Measurements from ENCODE around the gene TRIM31. TPM values are rescaled to one million over a fixed set of nuclear protein-coding genes. Genes with fewer than 3 reads are reported as not detected.

Gene TRIM31
- total RNA-seq, 1 donor from 2014 or later: not detected

DNA sequence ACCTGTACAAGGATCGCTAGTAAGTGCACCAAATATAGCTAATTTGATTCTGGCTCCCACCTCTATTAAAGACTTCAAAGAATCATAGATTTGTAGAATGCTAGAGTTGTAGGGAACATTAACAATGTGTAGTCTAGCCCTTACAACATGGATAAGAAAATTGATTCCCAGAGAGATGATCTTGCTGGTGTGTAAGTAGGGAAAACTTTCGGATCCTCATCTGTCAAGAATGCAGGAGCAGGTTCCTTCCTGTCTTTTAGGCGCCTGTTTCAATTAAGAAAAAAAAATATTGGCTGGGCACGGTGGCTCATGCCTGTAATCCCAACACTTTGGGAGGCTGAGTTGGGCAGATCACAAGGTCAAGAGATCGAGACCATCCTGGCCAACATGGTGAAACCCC, 25.0 kb downstream of the TRIM31 start:
- Histone ChIP-seq H3K4me1 (ENCODE audit: control insufficient read depth in 3 of 3, insufficient read depth in 3 of 3, low read length in 3 of 3) (no peaks in the 10 kb centered on the region), H3K9ac (ENCODE audit: low read depth in 1 of 3, low read length in 3 of 3) (no peak overlapping the region), H3K36me3 (ENCODE audit: control insufficient read depth in 3 of 3, insufficient read depth in 3 of 3, low read length in 3 of 3) (no peaks in the 10 kb centered on the region), H3K4me3 (ENCODE audit: low read length in 3 of 3) (no peak overlapping the region), H3K27me3 (ENCODE audit: control insufficient read depth in 3 of 3, insufficient read depth in 3 of 3, low read length in 3 of 3) (peaks cover 13 to 30% (median 28%) of the 10 kb centered on the region in 3 donors), H3K9me3 (ENCODE audit: control insufficient read depth in 3 of 3, low read length in 3 of 3) (no peaks in the 10 kb centered on the region), H3K27ac (ENCODE audit: low read depth, low read length) (no peak overlapping the region)

DNA sequence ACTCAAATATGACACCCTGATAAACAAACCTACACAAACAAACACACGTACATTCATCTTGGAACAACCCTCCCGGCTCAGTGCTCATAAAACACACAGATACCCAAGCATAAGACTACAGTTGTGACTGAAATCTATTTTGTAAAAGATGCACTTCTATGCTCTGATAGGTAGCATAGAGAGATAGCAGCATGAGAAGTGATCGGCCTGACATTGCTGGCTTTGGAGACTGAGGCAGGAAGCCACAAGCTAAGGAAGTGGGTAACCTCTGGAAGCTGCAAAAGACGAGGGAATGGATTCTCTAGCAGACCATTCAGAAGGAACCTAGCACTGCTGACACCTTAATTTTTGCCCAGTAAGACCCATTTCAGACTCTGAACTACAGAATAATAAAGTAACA, 35.7 kb downstream of the TRIM31 start:
- Histone ChIP-seq H3K4me1 (ENCODE audit: control insufficient read depth in 3 of 3, insufficient read depth in 3 of 3, low read length in 3 of 3) (peaks cover 8 to 15% (median 14%) of the 10 kb centered on the region in 3 donors), H3K36me3 (ENCODE audit: control insufficient read depth in 3 of 3, insufficient read depth in 3 of 3, low read length in 3 of 3) (no peaks in the 10 kb centered on the region), H3K9me3 (ENCODE audit: control insufficient read depth in 3 of 3, low read length in 3 of 3) (no peaks in the 10 kb centered on the region), H3K4me3 (ENCODE audit: low read length in 3 of 3) (no peak overlapping the region), H3K27me3 (ENCODE audit: control insufficient read depth in 3 of 3, insufficient read depth in 3 of 3, low read length in 3 of 3) (peaks cover 47 to 61% (median 59%) of the 10 kb centered on the region in 3 donors), H3K27ac (ENCODE audit: low read depth, low read length) (no peak overlapping the region), H3K9ac (ENCODE audit: low read depth in 1 of 3, low read length in 3 of 3) (no peak overlapping the region)

DNA sequence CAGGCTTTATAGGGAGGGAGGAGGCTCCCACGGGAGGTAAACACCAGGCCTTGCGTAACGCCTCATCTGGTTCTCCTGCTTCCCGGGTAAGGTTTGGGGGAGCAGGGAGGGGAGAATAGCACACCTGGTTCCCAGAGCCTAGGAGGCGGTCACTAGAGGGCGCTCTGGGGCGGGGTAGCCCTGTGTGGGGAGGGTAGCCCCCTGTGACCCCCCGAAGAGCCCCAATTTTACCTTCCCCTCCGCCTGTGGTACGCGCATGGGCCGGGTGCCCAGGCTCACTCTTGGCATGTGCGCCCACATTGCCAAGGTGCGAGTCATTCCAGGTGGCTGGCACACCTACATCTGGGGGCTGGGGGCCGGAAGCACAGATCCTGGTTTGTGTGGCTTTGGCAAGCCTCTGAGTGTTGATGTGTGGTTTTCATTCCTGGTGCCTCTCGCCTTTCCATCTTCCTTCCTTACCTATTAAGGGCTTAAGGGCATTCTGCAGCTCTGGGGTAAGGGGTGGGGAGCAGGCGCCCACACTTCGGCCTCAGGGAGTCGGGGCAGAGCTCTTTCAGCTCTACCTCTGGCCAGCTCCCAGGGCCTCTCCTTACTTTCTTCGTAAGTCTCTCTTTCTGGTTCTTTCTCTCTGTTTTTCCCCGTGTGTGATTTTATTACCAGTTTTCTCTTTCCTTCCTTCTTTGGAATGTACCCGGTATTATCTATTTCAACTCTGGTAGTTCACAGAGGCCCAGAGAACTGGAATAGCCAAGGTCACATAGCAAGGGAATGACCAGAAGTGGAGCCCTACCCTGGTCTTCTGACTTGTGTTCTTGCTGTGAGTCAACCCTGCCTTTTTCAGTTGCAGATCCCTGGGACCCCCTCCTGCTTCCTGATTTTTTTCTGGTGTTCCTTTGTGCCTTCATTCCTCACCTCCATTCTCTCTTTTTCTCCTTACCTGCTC, 36.8 kb downstream of the TRIM31 start:
- H3K9me3 ChIP-seq (ENCODE audit: control insufficient read depth in 3 of 3, low read length in 3 of 3): no peaks in the 10 kb centered on the region
- no peak overlapping the region for H3K27ac ChIP-seq (ENCODE audit: low read depth, low read length)
- H3K4me1 ChIP-seq (ENCODE audit: control insufficient read depth in 3 of 3, insufficient read depth in 3 of 3, low read length in 3 of 3): peaks cover 8 to 16% (median 14%) of the 10 kb centered on the region in 3 donors
- H3K36me3 ChIP-seq (ENCODE audit: control insufficient read depth in 3 of 3, insufficient read depth in 3 of 3, low read length in 3 of 3): no peaks in the 10 kb centered on the region
- H3K9ac ChIP-seq (ENCODE audit: low read depth in 1 of 3, low read length in 3 of 3): peak overlapping the region in 1 of 3 donors; percentile 16
- H3K27me3 ChIP-seq (ENCODE audit: control insufficient read depth in 3 of 3, insufficient read depth in 3 of 3, low read length in 3 of 3): peaks cover 59 to 71% (median 69%) of the 10 kb centered on the region in 3 donors
- no peak overlapping the region for H3K4me3 ChIP-seq (ENCODE audit: low read length in 3 of 3)

GRCh38 chr6:30075094-30075789, 37.6 kb downstream of the TRIM31 start, which contains the start of gene RNF39:
RNF39 (minus strand) TSS chr6:30075769; CDS start chr6:30075585, 184 bp downstream.
- H3K4me1 ChIP-seq (ENCODE audit: control insufficient read depth in 3 of 3, insufficient read depth in 3 of 3, low read length in 3 of 3): peaks cover 8 to 17% (median 14%) of the 10 kb centered on the region in 3 donors
- peaks cover 65 to 79% (median 75%) of the 10 kb centered on the region in 3 donors for H3K27me3 ChIP-seq (ENCODE audit: control insufficient read depth in 3 of 3, insufficient read depth in 3 of 3, low read length in 3 of 3)
- no peak within 1 kb of the TSS for H3K27ac ChIP-seq (ENCODE audit: low read depth, low read length)
- H3K4me3 ChIP-seq (ENCODE audit: low read length in 3 of 3): peak within 1 kb of the TSS in 2 of 3 donors; percentile 6 to 27
- peaks cover under 1 to 2% (median 2%) of the 10 kb centered on the region in 3 donors for H3K36me3 ChIP-seq (ENCODE audit: control insufficient read depth in 3 of 3, insufficient read depth in 3 of 3, low read length in 3 of 3)
- H3K9ac ChIP-seq (ENCODE audit: low read depth in 1 of 3, low read length in 3 of 3): peak within 1 kb of the TSS in 1 of 3 donors; percentile 16
- H3K9me3 ChIP-seq (ENCODE audit: control insufficient read depth in 3 of 3, low read length in 3 of 3): no peaks in the 10 kb centered on the region

DNA sequence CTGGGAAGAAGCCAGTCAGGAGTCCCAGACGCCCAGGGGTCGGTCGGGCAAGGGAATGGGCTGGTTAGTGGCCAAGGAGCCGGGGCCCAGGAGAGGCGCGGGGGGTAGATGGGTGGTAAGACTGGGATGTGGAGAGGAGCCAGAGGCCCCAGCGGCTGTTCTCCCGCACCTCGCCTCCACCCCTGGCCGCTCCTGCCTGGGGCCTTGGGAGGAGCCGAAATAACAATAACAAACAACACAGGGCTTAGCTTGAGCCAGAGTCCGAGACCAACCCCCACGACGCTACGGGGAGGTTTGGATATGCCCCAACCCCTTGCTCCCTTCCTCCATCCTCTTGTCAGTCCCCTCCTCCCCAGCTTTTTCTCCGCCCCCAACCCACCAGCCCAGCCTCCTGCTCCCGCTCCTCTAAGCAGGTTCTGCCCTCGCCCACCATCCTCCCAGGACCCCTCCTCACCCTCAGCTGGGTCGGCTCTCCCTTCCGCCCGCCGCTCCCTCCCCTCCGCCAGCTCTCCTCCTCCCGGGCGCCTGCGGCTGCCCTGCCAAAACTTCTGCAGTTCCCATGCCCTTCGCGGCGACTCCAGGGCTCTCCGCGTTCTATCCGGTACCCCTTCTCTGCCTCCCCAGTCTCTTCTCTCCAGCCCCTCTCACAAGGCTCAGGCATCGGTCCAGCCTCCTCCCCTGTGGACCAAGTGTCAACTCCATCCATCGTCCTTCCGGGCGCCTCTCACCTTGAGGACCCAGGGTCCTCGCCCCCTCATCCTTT, 38.4 kb downstream of the TRIM31 start:
- Histone ChIP-seq H3K27me3 (ENCODE audit: control insufficient read depth in 3 of 3, insufficient read depth in 3 of 3, low read length in 3 of 3) (peaks cover 65 to 79% (median 75%) of the 10 kb centered on the region in 3 donors), H3K9me3 (ENCODE audit: control insufficient read depth in 3 of 3, low read length in 3 of 3) (no peaks in the 10 kb centered on the region), H3K36me3 (ENCODE audit: control insufficient read depth in 3 of 3, insufficient read depth in 3 of 3, low read length in 3 of 3) (peaks cover 2 to 8% (median 4%) of the 10 kb centered on the region in 3 donors), H3K27ac (ENCODE audit: low read depth, low read length) (no peak overlapping the region), H3K4me3 (ENCODE audit: low read length in 3 of 3) (peak overlapping the region in 1 of 3 donors; percentile 27), H3K4me1 (ENCODE audit: control insufficient read depth in 3 of 3, insufficient read depth in 3 of 3, low read length in 3 of 3) (peaks cover 8 to 17% (median 14%) of the 10 kb centered on the region in 3 donors), H3K9ac (ENCODE audit: low read depth in 1 of 3, low read length in 3 of 3) (no peak overlapping the region)

DNA sequence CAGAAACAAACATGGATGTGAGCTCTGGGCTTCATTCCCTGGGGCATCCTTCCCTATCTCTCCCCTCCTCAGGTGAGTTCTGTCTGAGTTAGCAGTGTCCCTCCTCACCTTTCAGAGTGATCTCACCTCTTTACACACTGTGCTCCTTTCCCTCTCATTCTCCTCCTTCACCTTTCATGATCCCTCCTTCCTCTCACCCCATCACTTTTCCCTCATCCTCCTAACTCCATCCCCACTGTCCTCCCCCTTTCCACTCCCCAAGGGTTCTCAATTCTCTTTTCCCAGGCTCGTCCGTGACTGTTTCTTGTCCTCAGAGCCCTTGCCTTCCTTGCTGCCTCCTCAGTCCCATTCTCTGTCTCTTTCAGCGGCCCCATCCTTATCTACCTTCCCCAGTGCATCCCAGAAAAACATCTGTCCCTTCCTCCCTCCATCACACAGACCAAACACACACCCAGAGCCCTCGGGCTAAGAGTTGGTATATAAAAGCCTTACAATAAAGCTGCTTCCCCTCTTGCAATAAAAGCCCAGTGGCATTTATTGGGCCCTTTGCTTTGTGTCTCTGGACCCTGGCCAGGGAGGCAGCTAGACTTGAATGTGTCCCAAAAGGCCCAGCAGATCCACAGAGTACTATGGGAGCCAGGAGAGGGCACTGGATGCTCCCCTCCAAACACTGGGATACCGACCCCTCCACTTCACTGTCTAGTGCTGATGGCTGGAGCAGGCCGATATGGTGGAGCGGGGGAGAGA, 39.2 kb downstream of the TRIM31 start:
- no peak overlapping the region for H3K9ac ChIP-seq (ENCODE audit: low read depth in 1 of 3, low read length in 3 of 3)
- H3K4me1 ChIP-seq (ENCODE audit: control insufficient read depth in 3 of 3, insufficient read depth in 3 of 3, low read length in 3 of 3): peaks cover 8 to 17% (median 14%) of the 10 kb centered on the region in 3 donors
- no peak overlapping the region for H3K4me3 ChIP-seq (ENCODE audit: low read length in 3 of 3)
- H3K27ac ChIP-seq (ENCODE audit: low read depth, low read length): no peak overlapping the region
- H3K9me3 ChIP-seq (ENCODE audit: control insufficient read depth in 3 of 3, low read length in 3 of 3): no peaks in the 10 kb centered on the region
- H3K27me3 ChIP-seq (ENCODE audit: control insufficient read depth in 3 of 3, insufficient read depth in 3 of 3, low read length in 3 of 3): peaks cover 65 to 74% (median 70%) of the 10 kb centered on the region in 3 donors
- H3K36me3 ChIP-seq (ENCODE audit: control insufficient read depth in 3 of 3, insufficient read depth in 3 of 3, low read length in 3 of 3): peaks cover 7 to 17% (median 10%) of the 10 kb centered on the region in 3 donors

- Histone ChIP-seq H3K27ac (ENCODE audit: low read depth, low read length) (no peak overlapping the region), H3K9ac (ENCODE audit: low read depth in 1 of 3, low read length in 3 of 3) (no peak overlapping the region), H3K27me3 (ENCODE audit: control insufficient read depth in 3 of 3, insufficient read depth in 3 of 3, low read length in 3 of 3) (peaks cover 57 to 62% (median 59%) of the 10 kb centered on the region in 3 donors), H3K36me3 (ENCODE audit: control insufficient read depth in 3 of 3, insufficient read depth in 3 of 3, low read length in 3 of 3) (peaks cover 7 to 20% (median 13%) of the 10 kb centered on the region in 3 donors), H3K9me3 (ENCODE audit: control insufficient read depth in 3 of 3, low read length in 3 of 3) (no peaks in the 10 kb centered on the region), H3K4me3 (ENCODE audit: low read length in 3 of 3) (no peak overlapping the region), H3K4me1 (ENCODE audit: control insufficient read depth in 3 of 3, insufficient read depth in 3 of 3, low read length in 3 of 3) (peaks cover 14 to 24% (median 24%) of the 10 kb centered on the region in 3 donors)
Observed at GRCh38 chr6:30071858-30072257, 41.0 kb downstream of the TRIM31 start.

DNA sequence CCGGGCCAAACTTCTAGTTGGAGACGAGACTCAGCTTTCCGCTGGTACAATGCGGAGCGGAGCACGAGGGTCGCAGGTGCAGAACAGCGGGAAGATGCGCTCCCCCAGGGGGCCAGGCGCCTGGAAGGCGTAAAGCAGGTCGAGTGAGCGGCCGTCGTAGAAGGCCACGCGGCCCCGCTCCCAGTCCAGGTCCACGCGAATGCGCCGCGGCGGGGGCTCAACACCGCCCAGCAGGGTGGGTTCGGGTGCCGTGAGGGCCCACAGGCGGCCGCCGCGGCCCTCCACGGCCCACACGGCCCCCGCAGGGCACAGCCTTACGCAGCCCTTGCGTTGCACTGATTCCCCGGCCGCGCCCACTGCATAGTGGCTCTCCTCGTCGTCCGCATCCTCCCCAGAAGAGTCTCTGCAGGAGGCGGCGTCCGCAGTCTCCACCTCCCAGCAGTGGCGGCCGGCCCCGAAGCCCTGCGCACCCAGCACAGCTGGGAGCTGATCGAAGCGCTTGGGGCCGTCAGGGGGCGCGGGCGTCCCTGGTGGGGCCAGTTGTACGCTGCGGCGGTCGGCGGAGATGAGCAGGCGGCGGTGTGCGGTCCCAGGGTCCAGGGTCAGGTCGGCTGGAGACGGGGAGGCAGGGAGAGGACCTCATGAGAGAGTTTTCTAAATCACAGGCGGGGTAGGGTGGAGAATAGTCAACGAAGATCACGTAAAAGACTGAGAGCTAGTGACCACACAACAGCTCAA, 41.6 kb downstream of the TRIM31 start:
- peaks cover 7 to 20% (median 13%) of the 10 kb centered on the region in 3 donors for H3K36me3 ChIP-seq (ENCODE audit: control insufficient read depth in 3 of 3, insufficient read depth in 3 of 3, low read length in 3 of 3)
- H3K9me3 ChIP-seq (ENCODE audit: control insufficient read depth in 3 of 3, low read length in 3 of 3): no peaks in the 10 kb centered on the region
- H3K4me1 ChIP-seq (ENCODE audit: control insufficient read depth in 3 of 3, insufficient read depth in 3 of 3, low read length in 3 of 3): peaks cover 16 to 26% (median 24%) of the 10 kb centered on the region in 3 donors
- no peak overlapping the region for H3K27ac ChIP-seq (ENCODE audit: low read depth, low read length)
- no peak overlapping the region for H3K4me3 ChIP-seq (ENCODE audit: low read length in 3 of 3)
- no peak overlapping the region for H3K9ac ChIP-seq (ENCODE audit: low read depth in 1 of 3, low read length in 3 of 3)
- H3K27me3 ChIP-seq (ENCODE audit: control insufficient read depth in 3 of 3, insufficient read depth in 3 of 3, low read length in 3 of 3): peaks cover 51 to 57% (median 57%) of the 10 kb centered on the region in 3 donors

Data from skeletal muscle tissue (tissue), 4 donors.